HG03571 (cell line): ENCODE measurements around the gene RIPOR1.
A peak's percentile ranks its signal among the peaks of the same experiment; 100 is the strongest.

Experiments
- ATAC-seq: cut with Tn5 transposase; IDR thresholded peaks from one replicate; pipeline ENCODE4 v1.9.1; 2021; ENCODE audit not compliant: unreplicated experiment

The RIPOR1 gene

DNA sequence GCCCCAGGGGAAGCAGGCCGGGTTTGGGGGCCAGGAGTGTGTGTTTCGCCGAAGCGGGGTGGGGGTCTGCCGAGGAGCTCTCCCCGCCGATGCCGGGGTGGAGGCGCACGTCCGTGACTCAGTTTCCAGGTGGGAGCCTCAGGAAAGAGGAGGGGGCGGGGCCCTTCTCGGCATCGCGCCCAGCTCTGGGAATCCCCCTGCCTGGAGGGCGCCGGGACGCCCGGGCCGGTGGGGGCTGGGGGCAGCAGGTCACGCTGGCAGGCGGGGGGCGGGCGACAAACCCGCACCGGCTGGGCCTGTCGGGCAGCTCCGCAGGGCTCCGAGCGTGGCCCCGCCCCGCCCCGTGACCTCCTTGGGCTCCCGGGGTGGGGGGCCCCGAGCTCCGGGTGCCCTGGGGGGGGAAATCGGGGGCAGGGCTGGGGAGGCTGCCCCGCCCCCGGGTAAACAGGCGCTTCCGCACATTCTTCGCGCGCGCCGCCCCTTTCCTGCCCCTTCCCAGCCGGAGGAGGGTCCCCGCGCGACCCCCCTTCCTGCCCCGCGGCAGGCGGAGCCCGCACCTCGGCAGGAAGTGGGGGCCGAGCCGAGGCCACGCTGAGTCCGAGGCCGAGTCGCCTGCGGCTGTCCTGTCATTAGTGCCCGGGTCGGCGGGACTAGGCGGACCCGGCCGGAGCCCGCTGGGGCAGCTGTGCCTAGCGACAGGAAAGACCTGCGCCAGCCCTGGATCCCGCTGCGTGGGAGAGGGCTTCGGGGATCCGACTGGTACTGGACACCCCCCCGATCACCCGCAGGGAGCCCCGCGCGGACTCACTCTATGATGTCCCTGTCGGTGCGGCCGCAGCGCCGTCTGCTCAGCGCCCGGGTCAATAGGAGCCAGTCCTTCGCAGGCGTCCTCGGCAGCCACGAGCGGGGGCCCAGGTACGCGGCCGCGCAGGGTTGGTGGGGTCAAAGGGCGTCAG is 9.3 kb downstream of the RIPOR1 start:
- ATAC-seq, result peak; percentile 41

DNA sequence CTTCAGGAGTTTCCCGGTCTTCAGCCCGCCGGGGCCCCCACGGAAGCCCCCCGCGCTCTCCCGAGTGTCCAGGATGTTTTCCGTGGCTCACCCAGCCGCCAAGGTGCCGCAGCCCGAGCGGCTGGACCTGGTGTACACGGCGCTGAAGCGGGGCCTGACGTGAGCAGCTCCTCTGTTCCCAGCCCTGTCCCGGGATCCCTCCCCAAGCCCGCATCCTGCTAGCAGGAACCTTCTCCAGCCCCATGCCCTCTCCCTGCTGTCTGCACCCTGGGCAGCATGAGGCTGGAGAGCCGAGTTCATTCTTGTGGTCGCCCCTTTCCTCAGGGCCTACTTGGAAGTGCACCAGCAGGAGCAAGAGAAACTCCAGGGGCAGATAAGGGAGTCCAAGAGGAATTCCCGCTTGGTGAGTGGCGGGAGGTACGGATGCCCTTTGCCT is 10.1 kb downstream of the RIPOR1 start:
- ATAC-seq, result no peak

DNA sequence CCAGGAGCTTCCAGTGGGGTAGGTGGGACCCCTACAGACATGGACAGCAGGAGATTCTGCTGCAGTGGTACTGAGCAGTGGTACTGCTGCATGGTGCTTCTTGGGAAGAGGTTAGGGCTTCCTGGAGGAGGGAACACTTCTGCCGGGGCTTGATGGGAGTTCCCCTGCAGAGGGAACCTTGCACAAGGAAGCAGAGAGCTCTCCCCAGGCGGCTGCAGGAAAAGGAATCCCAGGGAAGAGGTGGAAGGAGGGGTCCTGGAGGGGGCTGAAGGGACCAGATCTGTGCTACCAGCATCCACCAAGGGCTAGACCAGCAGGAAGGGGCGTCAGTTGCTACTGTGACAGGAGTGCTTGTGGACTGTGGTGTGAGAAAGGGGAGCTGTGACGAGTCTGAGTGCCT is 10.6 kb downstream of the RIPOR1 start:
- ATAC-seq, result no peak

DNA sequence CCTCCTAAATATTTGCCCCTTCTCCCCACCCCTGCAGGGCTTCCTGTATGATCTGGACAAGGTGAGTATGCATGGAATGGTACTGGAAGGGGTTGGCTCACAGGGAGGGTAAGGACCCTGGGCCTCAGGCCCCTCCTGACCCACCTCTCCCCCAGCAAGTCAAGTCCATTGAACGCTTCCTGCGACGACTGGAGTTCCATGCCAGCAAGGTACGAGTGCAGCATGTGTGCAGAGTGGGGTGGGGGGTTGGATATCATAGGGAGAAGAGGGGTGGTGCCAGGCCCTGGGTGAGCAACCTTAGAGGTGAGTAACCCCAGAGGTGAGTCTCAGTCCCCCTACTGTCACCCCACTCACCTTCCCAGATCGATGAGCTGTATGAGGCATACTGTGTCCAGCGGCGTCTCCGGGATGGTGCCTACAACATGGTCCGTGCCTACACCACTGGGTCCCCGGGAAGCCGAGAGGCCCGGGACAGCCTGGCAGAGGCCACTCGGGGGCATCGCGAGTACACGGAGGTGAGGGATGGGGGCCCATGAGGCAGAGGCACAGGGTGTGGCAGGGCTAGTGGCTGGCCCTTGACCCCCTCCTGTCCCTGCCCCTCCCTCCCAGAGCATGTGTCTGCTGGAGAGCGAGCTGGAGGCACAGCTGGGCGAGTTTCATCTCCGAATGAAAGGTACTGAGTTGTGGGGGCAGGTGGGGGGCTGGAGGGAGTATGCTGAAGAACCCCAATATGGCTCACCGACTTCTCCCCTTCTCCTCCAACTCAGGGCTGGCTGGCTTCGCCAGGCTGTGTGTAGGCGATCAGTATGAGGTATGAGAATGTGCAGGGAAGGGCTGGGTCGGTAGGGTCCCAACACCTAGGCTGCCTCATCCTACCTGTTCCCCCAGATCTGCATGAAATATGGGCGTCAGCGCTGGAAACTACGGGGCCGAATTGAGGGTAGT is 11.3 kb downstream of the RIPOR1 start:
- ATAC-seq, result no peak

DNA sequence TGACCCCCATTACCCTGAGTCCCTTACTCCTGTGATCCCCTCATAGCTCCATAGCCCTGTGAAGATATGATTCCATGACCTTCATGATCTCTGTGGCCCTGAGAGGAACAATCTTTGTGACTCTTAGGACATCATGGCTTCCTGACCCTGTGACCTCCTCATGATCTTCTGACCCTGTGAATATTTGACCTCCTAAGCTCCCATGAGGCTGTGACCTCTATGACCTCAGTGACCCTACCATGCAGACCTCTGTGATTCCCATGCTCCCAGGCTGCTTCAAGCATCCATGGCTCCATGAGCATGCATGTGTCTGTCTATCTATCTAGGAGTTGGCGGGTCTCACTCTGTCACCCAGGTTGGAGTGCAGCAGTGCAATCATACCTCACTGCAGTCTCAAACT is 12.1 kb downstream of the RIPOR1 start:
- no peak for ATAC-seq

DNA sequence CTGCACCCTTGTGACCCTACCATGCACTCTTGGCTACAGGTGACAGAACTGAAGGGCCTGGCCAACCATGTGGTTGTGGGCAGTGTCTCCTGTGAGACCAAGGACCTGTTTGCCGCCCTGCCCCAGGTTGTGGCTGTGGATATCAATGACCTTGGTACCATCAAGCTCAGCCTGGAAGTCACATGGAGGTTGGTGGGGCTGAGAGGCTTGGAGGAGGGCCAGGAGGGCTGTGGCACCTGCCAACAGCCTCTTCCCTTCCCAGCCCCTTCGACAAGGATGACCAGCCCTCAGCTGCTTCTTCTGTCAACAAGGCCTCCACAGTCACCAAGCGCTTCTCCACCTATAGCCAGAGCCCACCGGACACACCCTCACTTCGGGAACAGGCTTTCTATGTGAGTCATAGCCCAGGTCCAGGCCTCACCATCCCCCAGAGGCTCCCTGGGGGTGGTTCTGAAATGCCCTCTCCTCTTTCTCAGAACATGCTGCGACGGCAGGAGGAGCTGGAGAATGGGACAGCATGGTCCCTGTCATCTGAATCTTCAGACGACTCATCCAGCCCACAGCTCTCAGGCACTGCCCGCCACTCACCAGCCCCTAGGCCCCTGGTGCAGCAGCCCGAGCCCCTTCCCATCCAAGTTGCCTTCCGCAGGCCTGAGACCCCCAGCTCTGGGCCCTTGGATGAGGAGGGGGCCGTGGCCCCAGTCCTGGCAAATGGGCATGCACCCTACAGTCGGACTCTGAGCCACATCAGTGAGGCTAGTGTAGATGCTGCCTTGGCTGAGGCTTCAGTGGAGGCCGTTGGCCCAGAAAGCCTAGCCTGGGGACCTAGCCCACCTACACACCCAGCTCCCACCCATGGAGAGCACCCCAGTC is 13.0 kb downstream of the RIPOR1 start:
- no peak for ATAC-seq

DNA sequence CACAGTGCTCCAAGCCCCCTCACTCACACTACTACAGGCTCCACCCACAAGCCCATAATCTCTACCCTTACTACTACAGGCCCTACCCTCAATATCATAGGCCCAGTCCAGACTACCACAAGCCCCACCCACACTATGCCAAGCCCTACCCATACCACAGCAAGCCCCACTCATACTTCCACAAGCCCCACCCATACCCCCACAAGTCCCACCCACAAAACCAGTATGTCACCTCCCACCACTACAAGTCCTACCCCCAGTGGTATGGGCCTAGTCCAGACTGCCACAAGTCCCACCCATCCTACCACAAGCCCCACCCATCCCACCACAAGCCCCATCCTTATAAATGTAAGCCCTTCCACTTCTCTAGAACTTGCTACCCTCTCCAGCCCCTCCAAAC is 13.8 kb downstream of the RIPOR1 start:
- no peak for ATAC-seq

DNA sequence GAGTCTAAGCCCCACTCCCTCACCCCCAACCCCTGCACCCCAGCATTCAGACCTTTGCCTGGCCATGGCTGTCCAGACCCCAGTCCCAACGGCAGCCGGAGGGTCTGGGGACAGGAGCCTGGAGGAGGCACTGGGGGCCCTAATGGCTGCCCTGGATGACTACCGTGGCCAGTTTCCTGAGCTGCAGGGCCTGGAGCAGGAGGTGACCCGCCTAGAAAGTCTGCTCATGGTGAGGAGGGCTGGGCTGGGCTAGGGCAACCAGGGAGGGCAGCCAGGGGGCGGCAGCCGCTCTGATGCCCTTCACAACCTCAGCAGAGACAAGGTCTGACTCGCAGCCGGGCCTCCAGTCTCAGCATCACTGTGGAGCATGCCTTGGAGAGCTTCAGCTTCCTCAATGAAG is 14.4 kb downstream of the RIPOR1 start:
- no peak for ATAC-seq

DNA sequence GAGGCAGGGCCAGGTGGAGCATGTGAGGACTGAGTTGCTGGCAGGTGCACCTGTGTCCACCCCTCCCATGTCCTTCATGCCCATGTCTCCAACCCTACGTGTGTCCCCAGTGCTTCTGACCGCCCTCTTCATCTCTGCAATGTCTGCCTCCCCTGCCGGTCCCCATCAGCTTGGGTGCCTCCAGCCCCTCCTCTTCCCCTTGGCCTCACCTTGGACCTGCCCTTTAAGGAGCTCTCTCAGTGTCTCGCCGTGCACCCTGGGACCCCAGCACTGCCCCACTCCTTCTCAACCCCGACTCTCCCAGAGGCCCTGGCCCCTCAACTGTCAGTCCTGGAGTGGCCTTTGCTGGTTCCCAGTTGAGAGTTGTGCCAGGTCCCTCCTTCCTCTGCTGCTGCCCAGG is 15.0 kb downstream of the RIPOR1 start:
- no peak for ATAC-seq

DNA sequence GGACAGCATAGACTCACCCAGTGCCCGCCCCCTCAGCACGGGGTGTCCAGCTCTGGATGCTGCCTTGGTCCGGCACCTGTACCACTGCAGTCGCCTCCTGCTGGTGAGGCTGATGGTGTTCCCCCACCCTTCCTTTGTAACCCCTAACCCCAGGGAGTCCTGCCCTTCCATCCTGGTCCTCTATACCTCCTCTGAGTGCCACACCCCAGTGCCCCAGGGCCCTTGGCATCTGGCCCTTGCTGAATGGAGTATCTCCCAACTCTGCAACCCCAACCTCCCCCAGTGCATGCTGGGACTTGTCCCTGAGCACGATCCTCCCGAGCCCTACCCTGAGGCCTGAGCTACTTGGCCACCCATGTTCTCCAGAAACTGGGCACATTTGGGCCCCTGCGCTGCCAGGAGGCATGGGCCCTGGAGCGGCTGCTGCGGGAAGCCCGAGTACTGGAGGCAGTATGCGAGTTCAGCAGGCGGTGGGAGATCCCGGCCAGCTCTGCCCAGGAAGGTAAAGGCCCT is 15.8 kb downstream of the RIPOR1 start:
- ATAC-seq, result no peak

DNA sequence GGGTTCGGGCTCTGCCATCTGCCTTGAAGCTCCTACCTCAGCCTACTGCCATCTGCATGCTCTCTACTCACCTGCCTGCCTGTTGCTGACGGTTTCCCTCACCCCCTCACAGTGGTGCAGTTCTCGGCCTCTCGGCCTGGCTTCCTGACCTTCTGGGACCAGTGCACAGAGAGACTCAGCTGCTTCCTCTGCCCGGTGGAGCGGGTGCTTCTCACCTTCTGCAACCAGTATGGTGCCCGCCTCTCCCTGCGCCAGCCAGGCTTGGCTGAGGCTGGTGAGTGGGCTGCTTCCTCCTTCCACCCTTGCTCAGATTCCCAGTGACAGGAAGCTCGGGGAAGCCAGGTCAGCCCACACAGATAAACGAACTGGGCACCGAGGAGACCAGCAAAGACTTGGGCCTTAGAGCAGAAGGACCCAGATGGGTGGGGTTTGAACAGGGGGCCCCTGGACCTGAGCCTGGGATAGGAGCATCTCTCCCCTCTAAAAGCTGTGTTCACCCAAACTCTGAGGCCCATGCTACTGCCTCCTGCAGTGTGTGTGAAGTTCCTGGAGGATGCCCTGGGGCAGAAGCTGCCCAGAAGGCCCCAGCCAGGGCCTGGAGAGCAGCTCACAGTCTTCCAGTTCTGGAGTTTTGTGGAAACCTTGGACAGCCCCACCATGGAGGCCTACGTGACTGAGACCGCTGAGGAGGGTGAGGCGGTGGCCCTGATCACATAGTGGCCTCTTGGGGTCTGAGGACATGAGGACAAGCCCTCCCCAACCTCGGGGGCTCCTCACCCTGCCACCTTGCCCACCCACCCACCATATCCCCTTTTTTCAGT is 16.4 kb downstream of the RIPOR1 start:
- ATAC-seq, result no peak

DNA sequence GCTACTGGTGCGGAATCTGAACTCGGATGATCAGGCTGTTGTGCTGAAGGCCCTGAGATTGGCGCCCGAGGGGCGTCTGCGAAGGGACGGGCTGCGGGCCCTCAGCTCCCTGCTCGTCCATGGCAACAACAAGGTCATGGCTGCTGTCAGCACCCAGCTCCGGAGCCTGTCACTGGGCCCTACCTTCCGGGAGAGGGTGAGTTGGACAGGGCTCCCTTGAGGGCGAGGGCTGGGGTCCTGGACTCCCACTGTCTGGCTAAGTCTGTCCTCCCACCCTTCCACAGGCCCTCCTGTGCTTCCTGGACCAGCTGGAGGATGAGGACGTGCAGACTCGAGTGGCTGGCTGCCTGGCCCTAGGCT is 17.0 kb downstream of the RIPOR1 start:
- no peak for ATAC-seq

DNA sequence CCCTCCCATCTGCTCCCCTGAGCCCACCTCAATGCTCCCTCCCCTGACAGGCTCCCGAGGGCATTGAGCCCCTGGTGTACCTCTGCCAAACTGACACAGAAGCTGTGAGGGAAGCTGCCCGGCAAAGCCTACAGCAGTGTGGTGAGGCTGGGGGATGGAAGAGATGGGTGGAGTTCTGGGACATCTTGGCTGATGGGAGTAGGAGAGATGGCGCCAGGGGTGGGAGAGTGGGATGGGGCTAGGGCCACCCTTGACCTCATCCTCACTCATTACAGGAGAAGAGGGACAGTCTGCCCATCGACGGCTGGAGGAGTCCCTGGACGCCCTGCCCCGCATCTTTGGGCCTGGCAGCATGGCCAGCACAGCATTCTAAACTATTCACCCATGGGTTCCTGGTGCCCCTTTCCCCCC is 17.5 kb downstream of the RIPOR1 start:
- no peak for ATAC-seq

DNA sequence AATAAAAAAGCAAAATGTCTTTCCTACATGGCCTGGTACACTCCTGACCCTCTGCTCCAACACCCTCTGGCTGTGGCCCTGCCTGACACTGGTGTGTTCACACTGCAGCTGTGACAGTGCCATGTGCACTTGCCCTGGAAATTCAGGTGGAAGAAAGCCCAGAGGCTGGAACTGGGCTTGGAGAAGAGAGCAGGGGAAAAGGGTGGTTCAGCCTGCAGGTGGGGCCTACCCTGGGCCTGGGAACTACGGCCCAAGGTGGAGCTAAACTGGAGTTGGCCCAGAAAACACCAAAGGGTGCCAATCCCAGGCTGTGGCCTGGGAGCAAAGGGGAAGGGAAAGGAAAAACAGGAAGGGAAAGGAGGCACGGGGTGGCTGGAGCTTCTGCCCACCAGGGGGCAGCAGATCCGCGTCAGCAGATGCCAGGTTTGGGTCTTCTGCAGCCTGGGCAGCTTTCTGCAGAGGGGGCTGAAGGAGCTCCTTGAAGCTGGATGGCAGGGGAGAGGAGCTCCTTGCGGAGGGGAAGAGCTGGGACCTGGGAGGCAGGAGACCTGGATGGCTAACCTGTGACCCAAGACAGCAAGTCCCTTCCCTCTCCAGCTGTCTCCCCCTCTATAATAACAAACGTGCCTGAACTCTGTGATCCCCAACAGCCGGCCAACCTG is 18.3 kb downstream of the RIPOR1 start:
- no peak for ATAC-seq

DNA sequence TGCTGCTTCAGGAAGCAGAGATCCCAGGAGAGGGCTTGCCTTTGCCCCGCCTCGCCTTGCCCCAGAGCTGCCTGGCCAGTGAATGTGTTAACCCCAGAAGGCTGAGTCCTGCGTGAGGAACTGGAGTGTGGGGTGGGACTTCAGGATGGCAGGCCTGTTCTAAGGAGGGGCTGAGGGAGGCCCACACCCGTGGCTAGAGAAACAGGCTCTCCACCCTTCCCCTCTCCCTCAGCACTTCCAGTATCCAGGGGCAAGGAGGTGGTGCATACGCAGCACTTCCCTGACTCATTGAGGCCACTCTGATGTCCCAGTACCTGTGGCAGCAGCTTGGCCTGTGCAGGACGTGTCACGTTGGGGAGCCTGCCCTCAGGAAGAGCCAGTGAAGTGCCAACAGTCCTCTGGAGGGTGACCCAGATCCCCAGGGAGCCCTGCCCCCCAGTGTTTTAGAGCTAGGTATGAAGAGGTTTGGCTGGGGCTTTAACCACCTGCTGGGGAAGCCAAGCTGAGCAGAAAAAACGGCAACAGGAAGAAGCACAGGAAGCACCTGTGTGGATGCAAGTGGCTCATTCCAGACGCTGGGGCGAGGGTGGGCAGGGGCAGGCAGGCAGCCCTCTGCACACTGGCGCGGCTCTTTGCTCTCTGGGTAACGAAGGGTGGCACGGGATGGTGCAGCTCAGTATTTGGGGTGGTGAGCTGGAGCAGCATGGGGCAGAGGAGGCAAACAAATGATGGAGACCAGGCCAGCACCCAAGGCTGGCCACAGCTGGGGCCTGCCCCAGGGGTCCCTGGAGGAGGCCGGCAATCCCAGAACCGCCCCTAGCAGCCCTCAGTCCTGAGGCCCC is 19.0 kb downstream of the RIPOR1 start:
- no peak for ATAC-seq

DNA sequence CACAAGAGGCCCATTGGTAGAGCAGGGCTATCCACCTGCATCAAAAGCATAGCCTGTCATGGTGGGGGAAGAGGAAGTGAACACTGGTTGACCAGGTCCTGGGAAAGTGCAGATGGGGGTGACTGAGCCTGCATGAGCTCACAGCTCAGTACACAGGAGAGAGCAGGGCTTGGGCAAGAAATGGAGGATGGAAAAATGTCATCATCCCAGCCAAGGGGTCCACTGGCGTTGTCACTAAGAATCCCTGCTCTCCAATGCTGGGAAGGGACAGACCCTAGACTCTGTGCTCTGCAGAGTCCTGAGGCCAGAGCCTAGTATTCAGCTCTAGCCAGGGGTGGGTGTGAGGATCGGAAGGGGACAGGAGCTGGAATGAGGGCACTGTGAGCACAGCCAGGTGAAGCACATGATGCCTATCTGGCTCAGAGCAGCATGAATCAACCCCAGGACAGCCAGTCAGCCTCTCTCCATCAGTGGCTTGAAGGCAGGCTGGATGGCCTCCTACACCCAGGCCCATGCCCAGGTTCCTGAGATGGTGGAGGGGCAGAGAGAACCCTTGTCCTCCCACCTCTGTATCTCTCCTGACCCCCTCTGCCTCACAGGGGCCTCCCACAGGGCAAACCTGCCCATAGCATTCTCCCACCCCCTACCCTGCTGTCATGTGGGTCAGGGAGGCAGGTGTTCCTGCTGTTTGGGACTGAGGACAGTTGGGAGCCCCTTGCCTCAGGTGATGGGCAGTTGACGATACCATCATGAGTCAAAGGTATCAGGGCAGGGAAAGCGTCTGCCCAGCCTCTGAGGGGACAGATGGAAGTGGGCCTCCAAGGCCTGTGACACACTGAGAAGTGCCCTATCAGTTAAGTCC is 19.9 kb downstream of the RIPOR1 start:
- ATAC-seq, result no peak

DNA sequence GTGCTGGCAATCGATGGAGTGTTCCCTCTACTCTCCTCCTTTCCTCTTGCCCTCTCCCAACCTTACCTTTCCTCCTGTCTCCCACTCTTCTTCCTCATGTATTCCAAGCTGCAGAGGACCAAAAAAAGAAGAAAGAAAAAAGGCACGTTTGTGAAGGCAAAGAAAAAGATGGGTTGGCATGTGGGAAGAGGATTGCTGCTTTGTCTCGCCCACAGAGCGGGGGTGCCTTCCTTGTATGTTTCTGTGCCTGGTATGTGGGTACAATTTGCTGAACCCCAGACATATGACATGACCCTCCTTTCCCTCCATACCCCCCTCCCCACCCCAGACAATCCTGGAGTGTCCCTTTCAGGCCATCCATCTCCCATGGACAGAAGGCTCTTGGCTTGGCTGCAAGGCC is 20.6 kb downstream of the RIPOR1 start:
- ATAC-seq, result no peak
